Astrocyte (in vitro differentiated cells and primary cell): Measurements from ENCODE around the gene SLC25A2.
"Not testable (repeated sequence)": the region's sequence is repeated elsewhere in the genome, so short reads cannot be mapped to it uniquely, and the experiment has no call there.

Experiments used
- EZH2 ChIP-seq: IDR thresholded peaks from 2 replicates; pipeline ENCODE4 v1.6.1; 2012; ENCODE audit warnings: mild to moderate bottlenecking, low read length, inconsistent platforms; ENCODE audit not compliant: insufficient read depth
- TF ChIP-seq, protein P1 (sequence below): IDR thresholded peaks from 2 replicates; pipeline ENCODE4 v1.5.1; 2011; ENCODE audit warnings: low read depth, mild to moderate bottlenecking, inconsistent platforms, low read length, moderate library complexity; ENCODE audit not compliant: insufficient read depth

- TF ChIP-seq, protein P1, sequence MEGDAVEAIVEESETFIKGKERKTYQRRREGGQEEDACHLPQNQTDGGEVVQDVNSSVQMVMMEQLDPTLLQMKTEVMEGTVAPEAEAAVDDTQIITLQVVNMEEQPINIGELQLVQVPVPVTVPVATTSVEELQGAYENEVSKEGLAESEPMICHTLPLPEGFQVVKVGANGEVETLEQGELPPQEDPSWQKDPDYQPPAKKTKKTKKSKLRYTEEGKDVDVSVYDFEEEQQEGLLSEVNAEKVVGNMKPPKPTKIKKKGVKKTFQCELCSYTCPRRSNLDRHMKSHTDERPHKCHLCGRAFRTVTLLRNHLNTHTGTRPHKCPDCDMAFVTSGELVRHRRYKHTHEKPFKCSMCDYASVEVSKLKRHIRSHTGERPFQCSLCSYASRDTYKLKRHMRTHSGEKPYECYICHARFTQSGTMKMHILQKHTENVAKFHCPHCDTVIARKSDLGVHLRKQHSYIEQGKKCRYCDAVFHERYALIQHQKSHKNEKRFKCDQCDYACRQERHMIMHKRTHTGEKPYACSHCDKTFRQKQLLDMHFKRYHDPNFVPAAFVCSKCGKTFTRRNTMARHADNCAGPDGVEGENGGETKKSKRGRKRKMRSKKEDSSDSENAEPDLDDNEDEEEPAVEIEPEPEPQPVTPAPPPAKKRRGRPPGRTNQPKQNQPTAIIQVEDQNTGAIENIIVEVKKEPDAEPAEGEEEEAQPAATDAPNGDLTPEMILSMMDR: not testable (repeated sequence)
- TF ChIP-seq EZH2: not testable (repeated sequence)
Observed at GRCh38 chr5:141316963-141317362, 13.1 kb upstream of the SLC25A2 start.
